MM.1S (cell line): ENCODE data around the gene PROSER3.

Experiments used
- DNase-seq: peaks from one replicate; pipeline ENCODE4 v3.0.0-alpha.2; 2015
- H2AFZ ChIP-seq: fragments of 300-600 bp; sonication (generic); 2 replicates; pipeline ENCODE4 v1.6.0; 2016; ENCODE audit warnings: antibody characterized with exemption, low read length
- H3F3A ChIP-seq: fragments of 300-600 bp; sonication (generic); 2 replicates; pipeline ENCODE4 v1.6.1; 2016; ENCODE audit warnings: mild to moderate bottlenecking, antibody characterized with exemption, low read length, moderate library complexity, mixed read lengths; ENCODE audit not compliant: insufficient read depth
- H3K27ac ChIP-seq: fragments of 300-600 bp; sonication (generic); 2 replicates; pipeline ENCODE4 v1.5.1; 2016; ENCODE audit warnings: mild to moderate bottlenecking, low read length
- H3K27me3 ChIP-seq: fragments of 300-600 bp; sonication (generic); replicated peaks from 2 replicates; pipeline ENCODE4 v1.6.0; 2016; ENCODE audit warnings: low read length; ENCODE audit not compliant: insufficient read depth
- H3K36me3 ChIP-seq: fragments of 300-600 bp; sonication (generic); replicated peaks from 2 replicates; pipeline ENCODE4 v1.6.1; 2016; ENCODE audit warnings: mild to moderate bottlenecking, low read length, mixed read lengths; ENCODE audit not compliant: insufficient read depth
- H3K4me1 ChIP-seq: fragments of 300-600 bp; sonication (generic); 2 replicates; pipeline ENCODE4 v1.6.1; 2016; ENCODE audit warnings: low read length, mixed read lengths
- H3K4me2 ChIP-seq: fragments of 300-600 bp; sonication (generic); 2 replicates; pipeline ENCODE4 v1.6.0; 2016; ENCODE audit warnings: low read depth, low read length
- H3K4me3 ChIP-seq: fragments of 300-600 bp; sonication (generic); 2 replicates; pipeline ENCODE4 v1.5.1; 2016; ENCODE audit warnings: low read length, mixed read lengths
- H3K79me2 ChIP-seq: fragments of 300-600 bp; sonication (generic); 2 replicates; pipeline ENCODE4 v1.6.1; 2016; ENCODE audit warnings: mixed run types, low read length, mixed read lengths
- H3K9ac ChIP-seq: fragments of 300-600 bp; sonication (generic); 2 replicates; pipeline ENCODE4 v1.6.1; 2016; ENCODE audit warnings: low read length, mixed read lengths
- H3K9me2 ChIP-seq: fragments of 300-600 bp; sonication (generic); replicated peaks from 2 replicates; pipeline ENCODE4 v1.6.1; 2016; ENCODE audit warnings: mild to moderate bottlenecking, low read length, mixed read lengths; ENCODE audit not compliant: insufficient read depth
- H3K9me3 ChIP-seq: fragments of 300-600 bp; sonication (generic); replicated peaks from 2 replicates; pipeline ENCODE4 v1.6.1; 2016; ENCODE audit warnings: mild to moderate bottlenecking, low read length, mixed read lengths; ENCODE audit not compliant: insufficient read depth
- H4K20me1 ChIP-seq: fragments of 300-600 bp; sonication (generic); 2 replicates; pipeline ENCODE4 v1.6.1; 2016; ENCODE audit warnings: mild to moderate bottlenecking, low read length, moderate library complexity, mixed read lengths; ENCODE audit not compliant: insufficient read depth
- CTCF ChIP-seq: fragments of 300-600 bp; sonication (generic); IDR thresholded peaks from 2 replicates; pipeline ENCODE4 v1.5.1; 2016; ENCODE audit warnings: antibody characterized with exemption, low read length, mixed read lengths
- EZH2 ChIP-seq: fragments of 300-600 bp; sonication (generic); optimal IDR thresholded peaks from 2 replicates; pipeline ENCODE3; 2017; ENCODE audit warnings: low read depth, mild to moderate bottlenecking, antibody characterized with exemption, low read length, mixed read lengths
- EZH2phosphoT487 ChIP-seq: fragments of 300-600 bp; sonication (generic); IDR thresholded peaks from 2 replicates; pipeline ENCODE4 v1.6.1; 2018; ENCODE audit warnings: antibody characterized with exemption, low read length

The PROSER3 gene

GRCh38 chr19:35788205-35788960 lies 30.4 kb downstream of the PROSER3 start:
- Histone ChIP-seq H3K4me1 (no peaks in the 10 kb centered on the region), H3K9me2 (no peaks in the 10 kb centered on the region), H3K4me2 (no peak overlapping the region), H3K9ac (no peak overlapping the region), H3K9me3 (no peaks in the 10 kb centered on the region), H3K27me3 (peaks cover 15% of the 10 kb centered on the region), H3F3A (no peaks in the 10 kb centered on the region), H4K20me1 (no peaks in the 10 kb centered on the region), H2AFZ (no peak overlapping the region), H3K36me3 (no peaks in the 10 kb centered on the region), H3K79me2 (no peaks in the 10 kb centered on the region), H3K4me3 (no peak overlapping the region), H3K27ac (no peak overlapping the region)
- no peak for DNase-seq
- no peak for TF ChIP-seq EZH2phosphoT487
- no peak for TF ChIP-seq CTCF
- no peak for TF ChIP-seq EZH2

- DNase-seq = no peak
- H4K20me1 ChIP-seq = no peaks in the 10 kb centered on the region
- H3K79me2 ChIP-seq = no peaks in the 10 kb centered on the region
- no peaks in the 10 kb centered on the region for H3K9me3 ChIP-seq
- no peaks in the 10 kb centered on the region for H3K36me3 ChIP-seq
- H3K4me3 ChIP-seq = no peak overlapping the region
- no peak overlapping the region for H3K27ac ChIP-seq
- no peaks in the 10 kb centered on the region for H3K9me2 ChIP-seq
- TF ChIP-seq CTCF (no peak), EZH2 (no peak), EZH2phosphoT487 (no peak)
- no peak overlapping the region for H3K4me2 ChIP-seq
- H2AFZ ChIP-seq = no peak overlapping the region
- H3K4me1 ChIP-seq = no peaks in the 10 kb centered on the region
- H3K27me3 ChIP-seq = peaks cover 20% of the 10 kb centered on the region
- H3K9ac ChIP-seq = no peak overlapping the region
- H3F3A ChIP-seq = no peaks in the 10 kb centered on the region
Measured at GRCh38 chr19:35789195-35789977, 31.4 kb downstream of the PROSER3 start.

DNA sequence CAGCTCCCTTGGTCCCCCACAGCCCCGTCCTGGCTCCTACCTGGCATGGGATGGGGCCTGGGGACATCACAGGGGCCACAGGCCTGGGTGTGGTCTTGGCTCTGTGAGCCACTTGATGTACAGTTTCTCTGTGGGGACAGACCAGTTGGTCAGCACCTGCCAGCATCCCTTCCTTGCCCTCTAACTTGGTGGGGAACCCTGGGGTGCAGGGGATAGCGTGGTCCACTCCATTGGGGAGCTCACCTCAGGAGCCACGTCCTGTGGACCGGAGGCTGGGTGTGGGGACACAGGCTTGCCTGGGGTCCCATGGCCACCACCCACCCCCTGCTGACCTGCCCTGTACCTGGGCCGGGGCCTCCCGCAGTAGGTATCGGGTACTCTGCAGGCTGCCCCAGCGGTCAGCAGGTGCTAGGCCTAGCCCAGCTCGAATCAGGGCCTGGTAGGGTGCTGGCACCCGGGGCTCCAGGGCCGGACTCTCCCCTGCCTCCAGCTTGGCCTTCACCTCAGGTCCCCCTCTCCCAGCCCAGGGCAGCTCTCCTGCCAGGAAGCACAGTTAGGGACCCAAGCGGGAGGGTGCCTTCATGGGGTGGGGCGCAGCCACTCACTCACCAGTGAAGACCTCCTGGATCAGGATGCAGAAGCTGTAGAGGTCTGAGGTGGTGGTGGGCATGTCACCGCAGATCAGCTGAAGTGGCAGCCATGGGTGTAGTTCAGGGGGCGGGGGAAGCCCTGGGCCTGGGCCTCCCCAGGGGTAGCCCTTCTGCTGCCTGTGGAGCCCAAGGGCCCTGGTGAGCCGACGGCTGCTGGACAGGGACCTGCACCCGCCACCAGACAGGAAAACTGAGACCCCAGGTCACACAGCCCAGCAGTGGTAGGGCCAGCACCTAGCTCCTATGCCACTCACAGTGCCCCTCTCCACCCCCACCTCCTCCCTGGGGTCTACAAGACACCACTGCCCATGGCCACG lies 32.3 kb downstream of the PROSER3 start:
- H3K27me3 ChIP-seq = peaks cover 23% of the 10 kb centered on the region
- no peaks in the 10 kb centered on the region for H3K9me2 ChIP-seq
- TF ChIP-seq EZH2 (no peak), EZH2phosphoT487 (no peak), CTCF (no peak)
- H3K9me3 ChIP-seq = no peaks in the 10 kb centered on the region
- no peak overlapping the region for H2AFZ ChIP-seq
- no peaks in the 10 kb centered on the region for H3K79me2 ChIP-seq
- no peaks in the 10 kb centered on the region for H4K20me1 ChIP-seq
- H3K4me2 ChIP-seq = no peak overlapping the region
- H3K27ac ChIP-seq = no peak overlapping the region
- no peaks in the 10 kb centered on the region for H3K4me1 ChIP-seq
- no peak overlapping the region for H3K4me3 ChIP-seq
- H3K36me3 ChIP-seq = no peaks in the 10 kb centered on the region
- H3K9ac ChIP-seq = no peak overlapping the region
- H3F3A ChIP-seq = no peaks in the 10 kb centered on the region
- no peak for DNase-seq
